ENCODE results near the gene RDH16. TPM values are rescaled to one million over a fixed set of nuclear protein-coding genes. Genes with fewer than 3 reads are reported as not detected.
"Not testable (repeated sequence)": the region's sequence is repeated elsewhere in the genome, so short reads cannot be mapped to it uniquely, and the experiment has no call there.

Gene RDH16
- total and polyA plus RNA-seq, 10 donors: 0.86 to 3.9 (median 2.6) TPM

DNA sequence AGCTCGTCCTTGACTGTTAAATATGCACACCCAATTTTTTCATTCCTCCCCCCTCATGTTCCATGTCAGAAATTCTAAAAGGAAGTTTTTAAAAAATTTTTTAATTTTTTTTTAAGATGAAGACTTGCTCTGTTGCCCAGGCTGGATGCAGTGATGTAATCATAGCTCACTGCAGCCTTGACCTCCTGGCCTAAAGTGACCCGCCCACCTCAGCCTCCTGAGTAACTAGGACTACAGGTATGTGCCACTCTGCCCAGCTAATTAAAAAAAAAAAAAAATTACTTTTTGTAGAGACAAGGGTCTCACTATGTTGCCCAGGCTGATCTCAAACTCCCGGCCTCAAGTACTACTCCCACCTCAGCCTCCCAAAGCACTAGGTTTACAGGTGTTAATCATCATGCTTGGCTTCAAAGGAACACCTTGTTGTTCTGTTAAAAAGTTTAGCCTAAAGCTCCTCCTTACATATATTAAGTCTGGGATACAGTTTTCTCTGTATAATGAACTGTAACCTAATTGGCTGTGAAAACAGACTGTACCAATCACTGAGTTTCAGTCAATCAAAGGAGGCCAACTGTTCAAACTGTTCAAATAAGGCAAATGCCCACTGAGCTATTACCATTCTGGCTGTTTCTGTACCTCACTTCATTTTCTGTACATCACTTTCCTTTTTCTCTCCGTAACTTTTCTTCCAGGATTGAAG is 41.0 kb downstream of the RDH16 start:
- Histone ChIP-seq H3K27me3 (replicated peaks in 1 of 7) (no peaks in the 10 kb centered on the region), H3K9me3 (peaks cover 0 to 15% (median 6%) of the 10 kb centered on the region in 8 donors), H3K4me1 (no peaks in the 10 kb centered on the region), H3K4me3 (no peak overlapping the region), H3K27ac (no peak overlapping the region), H3K36me3 (no peaks in the 10 kb centered on the region)
- no peak for DNase-seq
- TF ChIP-seq POLR2A (IDR thresholded peaks at IDR 0.05) (no peak), POLR2AphosphoS5 (IDR thresholded peaks at IDR 0.05) (no peak)
- TF ChIP-seq, protein P1, sequence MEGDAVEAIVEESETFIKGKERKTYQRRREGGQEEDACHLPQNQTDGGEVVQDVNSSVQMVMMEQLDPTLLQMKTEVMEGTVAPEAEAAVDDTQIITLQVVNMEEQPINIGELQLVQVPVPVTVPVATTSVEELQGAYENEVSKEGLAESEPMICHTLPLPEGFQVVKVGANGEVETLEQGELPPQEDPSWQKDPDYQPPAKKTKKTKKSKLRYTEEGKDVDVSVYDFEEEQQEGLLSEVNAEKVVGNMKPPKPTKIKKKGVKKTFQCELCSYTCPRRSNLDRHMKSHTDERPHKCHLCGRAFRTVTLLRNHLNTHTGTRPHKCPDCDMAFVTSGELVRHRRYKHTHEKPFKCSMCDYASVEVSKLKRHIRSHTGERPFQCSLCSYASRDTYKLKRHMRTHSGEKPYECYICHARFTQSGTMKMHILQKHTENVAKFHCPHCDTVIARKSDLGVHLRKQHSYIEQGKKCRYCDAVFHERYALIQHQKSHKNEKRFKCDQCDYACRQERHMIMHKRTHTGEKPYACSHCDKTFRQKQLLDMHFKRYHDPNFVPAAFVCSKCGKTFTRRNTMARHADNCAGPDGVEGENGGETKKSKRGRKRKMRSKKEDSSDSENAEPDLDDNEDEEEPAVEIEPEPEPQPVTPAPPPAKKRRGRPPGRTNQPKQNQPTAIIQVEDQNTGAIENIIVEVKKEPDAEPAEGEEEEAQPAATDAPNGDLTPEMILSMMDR (IDR thresholded peaks at IDR 0.05 in 8 of 11, conservative IDR thresholded peaks at IDR 0.05 in 3 of 11): no peak
- intact Hi-C loops (cut with DNase I; ENCODE audit: low total_unique reads): no loop called here
- 77 to 91% (median 84%) methylated on average over 4 of the region's 4 CpGs for whole genome bisulfite sequencing, 5 donors

DNA sequence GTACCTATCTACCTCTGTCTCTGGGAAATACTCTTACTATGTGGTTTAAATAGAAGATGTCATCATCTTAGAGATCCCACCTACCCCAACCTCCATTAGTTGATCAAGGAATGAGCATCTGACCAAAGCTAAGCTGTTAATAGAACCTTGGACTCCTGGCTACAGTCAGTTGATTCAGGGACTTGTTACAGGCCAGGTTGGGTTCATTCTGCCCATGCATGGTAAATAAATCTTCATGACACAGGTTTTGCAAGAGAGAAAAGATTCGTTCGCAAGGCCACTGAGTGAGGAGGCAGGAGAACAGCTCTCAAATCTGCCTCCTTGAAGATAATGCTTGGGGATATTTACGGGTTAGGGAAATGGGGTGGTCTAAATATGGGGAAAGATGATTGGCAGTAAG is 42.7 kb downstream of the RDH16 start:
- no peak for DNase-seq
- no peaks in the 10 kb centered on the region for H3K36me3 ChIP-seq
- intact Hi-C loops (cut with DNase I; ENCODE audit: low total_unique reads): no loop called here
- no peak overlapping the region for H3K27ac ChIP-seq
- TF ChIP-seq POLR2AphosphoS5 (IDR thresholded peaks at IDR 0.05) (no peak), POLR2A (IDR thresholded peaks at IDR 0.05) (no peak)
- TF ChIP-seq, protein P1 (IDR thresholded peaks at IDR 0.05 in 8 of 11, conservative IDR thresholded peaks at IDR 0.05 in 3 of 11): no peak
- H3K9me3 ChIP-seq: peaks cover 0 to 19% (median 11%) of the 10 kb centered on the region in 8 donors
- no peaks in the 10 kb centered on the region for H3K27me3 ChIP-seq (replicated peaks in 1 of 7)
- WGBS, 5 donors: 82 to 91% (median 88%) methylated on average over 3 of the region's 3 CpGs
- H3K4me1 ChIP-seq: no peaks in the 10 kb centered on the region
- H3K4me3 ChIP-seq: no peak overlapping the region

DNA sequence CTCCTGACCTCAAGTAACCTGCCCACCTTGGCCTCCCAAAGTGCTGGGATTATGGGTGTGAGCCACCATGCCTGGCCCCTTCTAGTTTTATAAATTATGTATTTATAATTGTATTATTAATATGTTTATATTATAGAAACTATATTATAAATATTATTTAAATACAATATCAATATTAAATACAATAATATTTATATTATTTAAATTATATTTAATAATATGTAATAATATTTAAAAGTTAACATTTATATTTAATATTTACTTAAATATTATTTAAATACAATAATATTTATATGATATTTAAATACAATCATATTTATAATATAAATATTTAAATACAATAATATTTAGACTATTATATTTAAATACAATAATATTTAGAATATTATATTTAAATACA is 43.2 kb downstream of the RDH16 start:
- no peak overlapping the region for H3K4me3 ChIP-seq
- no peaks in the 10 kb centered on the region for H3K36me3 ChIP-seq
- no peak overlapping the region for H3K27ac ChIP-seq
- TF ChIP-seq POLR2A (IDR thresholded peaks at IDR 0.05) (no peak), POLR2AphosphoS5 (IDR thresholded peaks at IDR 0.05) (no peak)
- TF ChIP-seq, protein P1 (IDR thresholded peaks at IDR 0.05 in 8 of 11, conservative IDR thresholded peaks at IDR 0.05 in 3 of 11): no peak
- no peaks in the 10 kb centered on the region for H3K4me1 ChIP-seq
- no peak for DNase-seq
- no peaks in the 10 kb centered on the region for H3K27me3 ChIP-seq (replicated peaks in 1 of 7)
- intact Hi-C loops (cut with DNase I; ENCODE audit: low total_unique reads): no loop called here
- peaks cover 0 to 24% (median 16%) of the 10 kb centered on the region in 8 donors for H3K9me3 ChIP-seq

DNA sequence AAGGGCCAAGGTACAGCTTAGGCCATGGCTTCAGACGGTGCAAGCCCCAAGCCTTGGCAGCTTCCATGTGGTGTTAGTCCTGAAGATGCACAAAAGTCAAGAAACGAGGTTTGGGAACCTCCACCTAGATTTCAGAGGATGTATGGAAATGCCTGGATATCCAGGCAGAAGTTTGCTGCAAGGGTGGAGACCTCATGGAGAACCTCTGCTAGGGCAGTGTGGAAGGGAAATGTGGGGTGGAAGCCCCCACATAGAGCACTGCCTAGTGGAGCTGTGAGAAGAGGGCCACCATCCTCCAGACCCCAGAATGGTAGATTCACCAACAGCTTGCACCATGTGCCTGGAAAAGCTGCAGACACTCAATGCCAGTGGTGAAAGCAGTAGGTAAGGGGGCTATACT is 48.0 kb downstream of the RDH16 start:
- H3K27me3 ChIP-seq (replicated peaks in 1 of 7); H3K36me3 ChIP-seq; H3K4me1 ChIP-seq; H3K27ac ChIP-seq; DNase-seq; intact Hi-C loops (cut with DNase I; ENCODE audit: low total_unique reads); H3K4me3 ChIP-seq: not testable (repeated sequence)
- peaks cover 0 to 40% (median 26%) of the 10 kb centered on the region in 8 donors for H3K9me3 ChIP-seq
- WGBS, 5 donors: 70 to 75% (median 75%) methylated on average over 2 of the region's 2 CpGs
